C4-2B (cell line): ENCODE measurements around the gene ALKAL2.

Experiments used
- CTCF ChIP-seq: fragments of 450-650 bp; conservative IDR thresholded peaks from 2 replicates; pipeline ENCODE4 v1.5.1; 2017; ENCODE audit warnings: mild to moderate bottlenecking
- ZFX ChIP-seq: fragments of 450-650 bp; IDR thresholded peaks from 2 replicates; pipeline ENCODE4 v1.6.1; 2017

GRCh38 chr2:313991-314390 lies 26.1 kb upstream of the ALKAL2 start:
- no peak for TF ChIP-seq CTCF
- no peak for TF ChIP-seq ZFX
